CD4-positive, alpha-beta T cell treated with Interleukin-12 subunit alpha and Interleukin-12 subunit beta, for 1 hour (primary cell): ENCODE data around the gene SHCBP1.

Source experiments
- DNase-seq: peaks from one replicate; pipeline ENCODE4 v3.0.0-alpha.2; 2020

SHCBP1 gene

DNA sequence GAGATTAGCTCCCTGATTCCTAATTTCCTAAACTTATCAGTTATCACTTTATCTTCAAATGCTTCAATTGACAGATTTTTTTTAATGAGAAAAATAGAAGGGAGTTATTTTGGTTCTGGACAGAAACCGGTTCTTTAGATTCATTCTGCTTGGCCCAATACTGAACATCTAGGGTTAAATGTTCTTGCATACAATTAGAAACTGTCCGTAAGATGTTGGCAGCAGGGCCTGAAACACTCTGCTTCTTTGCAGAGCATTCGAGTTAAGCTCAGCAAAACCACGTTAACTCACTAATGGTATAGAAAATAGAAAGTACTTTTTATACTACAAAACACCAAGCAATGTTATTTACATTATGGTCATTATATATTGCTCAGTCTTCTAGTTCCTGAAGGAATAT lies 7.2 kb downstream of the SHCBP1 start:
- no peak for DNase-seq

DNA sequence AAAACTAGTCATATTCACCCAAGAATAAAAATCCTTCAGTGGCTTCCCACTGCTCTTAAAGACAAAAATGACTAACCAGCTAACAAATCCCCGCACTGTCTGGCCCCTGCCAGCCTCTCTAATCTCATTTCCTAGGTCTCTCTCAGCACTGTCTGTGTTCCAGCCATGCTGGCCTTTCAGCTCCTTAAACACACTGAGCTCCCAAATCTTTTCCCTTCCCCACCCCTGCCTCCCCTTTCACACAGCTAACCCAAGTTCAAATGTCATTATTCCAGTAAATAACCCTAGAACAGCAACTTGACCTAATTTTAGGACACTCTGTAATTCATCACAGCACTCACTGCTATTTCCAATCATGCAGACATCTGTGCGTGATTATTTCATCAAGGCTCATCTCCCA lies 7.8 kb downstream of the SHCBP1 start:
- DNase-seq, result no peak

DNA sequence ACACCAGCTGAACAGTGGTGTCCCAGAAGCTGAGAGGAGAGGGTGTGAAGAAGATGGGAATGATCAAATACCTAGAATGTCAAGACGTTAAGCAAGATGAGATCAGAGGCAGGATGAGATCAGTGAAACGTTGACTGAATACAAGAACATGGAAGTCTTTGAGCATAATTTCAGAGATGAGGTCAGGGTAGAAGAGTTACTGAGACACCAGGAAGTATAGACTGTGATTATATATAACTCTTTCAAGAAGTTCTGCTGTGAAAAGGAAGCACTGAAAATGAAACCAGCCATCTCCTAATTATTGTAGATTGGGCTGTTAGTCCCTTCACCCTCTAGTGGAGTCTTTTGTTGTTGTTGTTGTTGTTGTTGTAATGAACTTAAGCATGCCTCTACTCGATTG lies 9.1 kb downstream of the SHCBP1 start:
- peak; percentile 13 for DNase-seq

DNA sequence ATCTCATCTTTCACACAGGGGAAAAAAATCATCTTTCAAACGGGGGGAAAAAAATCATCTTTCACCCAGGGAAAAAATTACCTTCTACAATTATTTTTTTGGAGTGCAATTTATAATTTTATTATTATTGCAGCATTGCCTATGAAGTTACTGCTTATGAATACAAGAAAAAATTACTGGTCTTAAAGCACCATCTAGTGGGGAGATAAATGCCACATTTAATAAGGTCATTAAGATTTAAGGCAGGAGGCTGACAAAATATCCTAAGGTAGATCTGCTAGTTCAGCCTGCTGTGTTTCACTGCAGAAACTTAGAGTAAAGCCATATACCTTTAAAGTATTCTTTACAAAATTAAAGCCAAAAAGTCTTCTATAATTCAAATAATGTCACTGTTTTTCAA lies 13.7 kb downstream of the SHCBP1 start:
- DNase-seq, result peak; percentile 57

DNA sequence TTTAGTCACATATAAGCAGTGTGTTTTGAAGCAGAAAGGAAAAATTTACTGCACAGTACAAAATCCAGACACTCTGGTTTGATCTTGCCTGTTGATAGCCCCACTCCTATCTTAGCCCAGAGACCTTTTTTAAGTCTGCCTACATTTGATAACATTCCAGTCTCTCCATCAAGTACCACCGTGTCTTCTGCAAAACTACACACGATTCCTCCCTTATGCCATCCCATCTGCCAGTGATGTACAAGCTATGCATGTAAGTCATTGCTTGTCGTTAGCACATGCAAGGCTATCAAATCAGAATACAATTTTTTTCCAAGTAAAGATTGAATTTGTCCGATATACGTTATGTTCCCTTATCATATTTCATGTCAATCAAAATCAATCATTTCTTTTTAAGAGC lies 14.9 kb downstream of the SHCBP1 start:
- DNase-seq, result no peak

DNA sequence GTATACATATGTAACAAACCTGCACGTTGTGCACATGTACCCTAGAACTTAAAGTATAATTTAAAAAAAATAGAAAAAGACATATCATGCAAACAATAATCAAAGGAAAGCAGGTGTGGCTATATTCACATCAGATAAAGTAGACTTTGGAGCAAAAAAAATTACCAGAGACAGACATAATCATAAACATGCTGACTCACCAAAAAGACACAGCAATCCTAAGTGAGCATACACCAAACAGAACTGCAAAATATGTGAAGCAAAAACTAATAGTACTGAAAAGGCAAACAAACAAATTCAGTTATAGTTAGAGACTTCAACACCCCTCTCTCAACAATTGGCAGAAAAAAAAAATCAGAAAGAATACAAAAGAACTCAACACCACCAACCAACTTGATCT lies 29.9 kb downstream of the SHCBP1 start:
- no peak for DNase-seq

DNA sequence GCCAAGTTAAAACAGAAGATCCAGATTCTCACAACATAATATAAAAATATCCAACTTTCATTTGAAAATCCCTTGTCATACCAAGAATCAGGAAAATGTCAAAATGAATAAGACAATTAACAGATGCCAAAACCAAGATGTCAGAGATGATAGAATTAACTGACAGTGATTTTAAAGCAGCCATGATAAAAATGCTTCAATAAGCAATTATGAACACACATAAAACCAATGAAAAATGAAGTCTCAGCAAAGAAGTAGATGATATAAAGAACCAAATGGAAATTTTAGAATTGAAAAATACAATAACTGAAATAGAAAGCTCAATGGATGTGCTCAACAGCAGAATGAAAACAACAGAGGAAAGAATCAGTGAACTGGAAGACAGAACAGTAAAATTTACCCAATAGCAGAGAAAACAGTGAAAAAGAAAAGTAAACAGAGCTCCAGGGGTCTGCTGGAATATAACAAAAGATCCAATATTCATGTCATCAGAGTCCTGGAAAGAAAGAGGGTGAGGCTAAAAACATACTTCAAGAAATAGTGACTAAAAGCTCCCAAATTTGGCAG lies 35.1 kb downstream of the SHCBP1 start:
- DNase-seq, result no peak

DNA sequence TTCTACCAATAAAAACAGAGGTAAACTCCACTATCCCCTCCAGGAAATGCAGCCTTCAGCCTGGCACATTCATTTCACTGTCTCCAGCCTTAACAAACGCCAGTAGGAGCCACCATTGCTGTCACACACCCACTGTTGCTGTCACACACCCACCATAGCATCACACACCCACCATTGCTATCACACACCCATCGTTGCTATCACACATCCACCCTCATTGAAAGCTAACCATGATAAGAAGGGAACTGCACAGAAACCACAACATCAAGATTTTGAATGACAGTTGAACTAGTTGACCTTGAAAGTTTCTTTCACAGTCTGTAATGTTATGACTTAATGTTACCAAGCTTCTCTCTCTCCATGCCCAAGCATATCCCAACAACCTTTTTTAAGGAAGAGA lies 38.1 kb downstream of the SHCBP1 start:
- peak; percentile 9 for DNase-seq

DNA sequence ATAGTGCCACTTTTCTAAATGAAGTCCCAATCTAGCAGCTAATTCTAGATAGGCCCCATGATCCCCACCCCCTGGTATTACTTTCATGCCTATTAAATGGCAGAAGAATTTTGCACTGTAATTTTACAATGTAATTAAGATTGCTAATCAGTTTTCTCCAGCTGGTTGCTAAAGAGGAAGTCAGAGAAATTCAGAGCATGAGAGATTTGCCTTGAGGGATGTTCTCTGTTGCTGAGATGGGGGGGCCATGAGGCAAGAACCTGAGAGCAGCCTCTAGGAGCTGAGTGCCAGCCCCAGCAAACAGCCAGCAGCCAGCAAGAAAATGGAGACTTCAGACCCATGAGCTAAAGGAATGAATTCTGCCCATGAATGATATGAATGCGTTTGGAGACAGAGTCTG lies 38.9 kb downstream of the SHCBP1 start:
- no peak for DNase-seq

DNA sequence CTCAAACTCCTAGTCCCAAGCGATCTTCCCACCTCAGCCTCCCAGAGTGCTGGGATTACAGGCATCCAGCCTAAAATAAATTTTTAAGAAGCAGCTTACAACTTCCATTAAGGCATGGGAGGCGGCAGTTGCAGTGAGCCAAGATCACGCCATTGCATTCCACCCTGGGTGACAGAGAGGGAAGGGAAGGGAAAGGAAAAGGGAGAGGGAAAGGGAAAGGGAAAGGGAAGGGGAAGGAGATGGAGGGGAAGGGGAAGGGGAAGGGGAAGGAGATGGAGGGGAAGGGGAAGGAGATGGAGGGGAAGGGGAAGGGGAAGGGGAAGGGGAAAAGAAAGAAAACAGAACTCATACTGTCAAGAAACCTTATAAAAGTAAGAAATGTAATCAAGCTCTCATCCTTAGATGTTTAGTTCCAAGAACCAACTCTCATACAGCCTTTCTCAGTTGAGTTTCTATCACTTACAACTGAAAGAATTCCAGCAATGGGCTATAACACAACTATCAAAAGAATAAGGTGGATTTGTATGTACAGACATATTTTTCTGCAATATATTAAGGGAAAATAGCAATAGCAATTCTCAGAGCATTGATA lies 43.1 kb downstream of the SHCBP1 start:
- DNase-seq, result no peak

DNA sequence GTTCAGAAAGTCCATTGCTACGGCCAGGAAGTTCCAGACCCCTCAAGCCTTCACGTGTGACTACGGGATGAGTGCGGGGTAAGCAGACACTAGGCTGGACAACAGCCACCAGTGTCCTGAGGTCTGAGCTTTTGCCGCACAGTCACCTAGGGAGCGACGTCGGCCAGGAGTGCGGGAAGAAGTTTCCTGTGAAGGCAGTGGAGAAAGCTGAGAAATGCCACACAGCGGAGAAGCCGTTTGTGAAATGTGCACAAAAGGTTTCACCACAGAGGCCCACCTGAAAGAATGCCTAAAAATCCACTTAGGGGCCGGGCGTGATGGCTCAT lies 47.4 kb downstream of the SHCBP1 start:
- DNase-seq, result no peak

DNA sequence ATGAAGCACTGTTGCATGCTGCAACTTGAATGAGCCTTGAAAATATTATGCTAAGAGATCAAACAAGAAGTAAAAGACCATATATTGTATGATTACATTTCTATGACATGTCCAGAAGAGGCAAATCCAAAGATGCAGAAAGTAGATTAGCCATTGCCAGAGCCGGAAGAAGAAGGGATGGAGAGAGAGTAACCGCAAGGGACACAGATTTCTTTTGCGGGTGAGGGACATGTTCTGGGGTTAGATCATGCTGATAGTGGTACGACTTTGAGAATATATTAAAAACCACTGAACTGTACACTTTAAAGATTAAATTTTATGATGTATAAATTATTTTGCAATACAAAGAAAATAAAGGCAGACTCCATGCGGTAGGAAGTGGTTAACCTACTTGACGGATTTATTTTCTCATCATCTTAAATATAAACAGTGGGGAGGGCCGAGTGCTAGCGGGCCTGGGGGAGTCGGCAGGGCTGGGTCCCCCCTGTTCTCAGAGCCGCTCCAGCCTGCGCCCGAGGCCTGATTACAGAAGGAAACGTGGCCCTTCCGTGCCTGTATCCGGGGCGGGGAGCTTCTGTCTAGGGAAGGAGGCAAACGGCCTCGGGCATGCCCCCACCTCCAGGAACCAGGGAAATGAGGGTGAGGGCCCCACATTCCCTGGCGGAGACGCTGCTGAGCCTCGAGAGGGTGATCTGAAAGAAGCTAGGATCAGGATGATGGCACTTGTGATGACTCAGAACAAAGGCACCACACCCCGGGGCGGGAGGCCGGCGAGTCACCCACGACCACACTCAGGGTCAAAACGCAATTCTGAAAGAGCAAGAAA lies 48.0 kb downstream of the SHCBP1 start:
- no peak for DNase-seq

DNA sequence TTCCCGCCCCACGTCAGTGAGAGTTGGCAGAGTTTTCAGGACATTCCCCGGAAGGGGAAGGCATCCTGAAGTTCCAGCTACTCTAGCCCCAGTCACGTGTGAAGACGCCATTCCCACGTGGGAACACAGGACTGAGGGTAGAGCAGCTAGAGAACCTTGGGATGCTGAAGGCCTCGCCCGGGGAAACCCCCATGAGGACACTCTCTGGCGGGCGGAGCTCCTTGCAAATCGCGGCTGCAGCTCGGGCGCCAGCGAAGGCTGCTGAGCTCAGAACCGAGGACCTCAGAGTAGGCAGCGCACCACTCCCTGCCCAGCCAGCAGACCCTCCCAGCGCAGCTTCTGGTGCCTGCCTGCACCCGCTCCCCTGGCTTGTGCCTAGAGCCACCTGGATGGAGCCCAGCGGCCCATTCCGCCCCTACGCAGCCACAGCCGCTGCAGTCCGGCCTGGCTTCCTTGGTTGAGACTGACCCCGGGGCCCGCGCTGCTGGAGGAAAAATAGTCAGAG lies 51.9 kb downstream of the SHCBP1 start:
- DNase-seq, result no peak

DNA sequence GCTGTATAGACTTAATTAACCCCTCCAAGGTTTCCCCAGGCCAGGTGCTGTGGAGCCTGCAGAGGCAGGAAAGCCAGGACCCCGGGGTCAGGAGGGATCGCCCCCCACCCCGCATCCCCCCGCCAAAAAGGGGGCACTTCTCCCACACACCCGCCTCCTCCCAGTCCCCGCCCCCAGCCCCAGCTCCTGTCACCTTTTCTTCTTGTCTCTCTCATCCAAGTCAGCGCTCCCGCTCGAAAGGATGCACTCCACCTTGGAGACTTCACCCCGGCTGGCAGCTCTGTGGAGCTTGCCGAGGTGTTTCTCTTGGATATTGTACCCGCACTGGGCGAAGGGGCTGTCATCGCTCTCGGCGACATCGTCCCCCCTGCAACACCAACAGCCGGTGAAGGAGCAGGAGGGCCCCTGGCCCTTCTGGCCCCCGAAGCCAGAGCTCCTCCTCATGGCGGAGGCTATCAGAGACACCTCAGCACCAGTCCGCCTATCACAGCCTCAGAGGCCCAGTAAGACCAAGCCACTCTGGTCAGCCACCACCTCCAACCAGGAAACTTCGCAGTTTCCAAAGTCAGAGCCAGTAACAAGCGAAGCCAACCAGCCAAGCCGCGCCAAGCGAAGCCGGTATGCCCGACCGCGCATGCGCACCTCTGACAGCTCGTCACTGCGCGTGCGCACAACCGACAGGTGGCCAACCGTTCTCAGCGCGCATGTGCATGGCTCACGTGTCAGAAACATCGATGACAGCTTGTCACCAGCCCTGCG lies 52.5 kb downstream of the SHCBP1 start:
- no peak for DNase-seq

DNA sequence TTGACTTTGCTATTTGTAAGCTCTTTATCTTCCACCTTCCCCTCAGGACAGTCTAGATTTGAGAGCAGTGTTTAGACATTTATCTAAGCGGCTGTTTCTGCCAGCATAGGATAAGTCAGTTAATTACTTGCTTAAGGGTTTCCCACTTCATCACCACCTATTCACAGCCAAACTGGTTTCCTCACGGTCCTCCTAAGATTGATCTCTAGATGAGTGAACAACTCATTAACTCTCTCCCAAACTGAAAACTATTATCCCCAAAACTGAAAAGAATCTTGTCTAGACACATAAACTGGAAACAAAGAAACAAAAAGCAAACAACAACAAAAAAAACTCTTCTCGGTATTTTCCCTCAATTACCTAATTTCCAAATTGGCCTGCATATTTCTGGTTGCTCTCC lies 58.2 kb downstream of the SHCBP1 start:
- DNase-seq, result no peak

DNA sequence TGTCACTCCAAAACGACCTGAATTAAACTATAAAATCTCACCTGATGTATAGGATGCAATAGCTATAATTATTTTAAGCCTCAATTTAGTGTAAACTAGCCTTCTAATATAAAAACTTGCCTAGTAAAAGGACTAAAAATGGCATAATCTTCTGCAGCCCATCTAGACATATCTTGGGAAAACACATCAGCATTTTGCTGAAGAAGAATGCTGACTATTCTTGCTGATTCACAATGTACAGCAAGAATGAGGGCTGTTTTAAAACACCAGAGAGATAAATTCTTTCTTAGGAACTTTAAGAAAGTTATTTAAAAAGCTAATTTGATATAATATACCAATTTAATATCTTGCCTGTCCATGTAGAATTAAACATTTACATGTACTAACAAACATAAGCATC lies 63.2 kb downstream of the SHCBP1 start:
- DNase-seq, result no peak

DNA sequence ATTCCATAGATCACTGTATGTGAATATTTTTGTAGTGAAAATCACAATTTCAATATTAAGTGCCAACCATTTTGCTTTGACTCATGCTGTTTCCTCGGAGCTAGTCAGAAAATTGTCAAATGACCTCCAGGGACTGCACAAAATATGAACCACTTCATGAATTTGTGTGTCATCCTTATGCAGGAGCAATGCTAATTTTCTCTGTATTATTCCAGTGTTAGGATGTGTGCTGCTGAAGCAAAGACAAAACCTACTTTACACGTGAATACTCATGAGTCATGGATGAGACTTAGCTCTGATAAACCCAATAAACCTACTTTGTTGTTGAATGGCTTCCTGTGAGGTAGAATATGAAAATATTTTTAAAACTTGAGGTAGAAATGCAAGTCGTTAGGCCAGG lies 65.2 kb downstream of the SHCBP1 start:
- DNase-seq, result no peak

DNA sequence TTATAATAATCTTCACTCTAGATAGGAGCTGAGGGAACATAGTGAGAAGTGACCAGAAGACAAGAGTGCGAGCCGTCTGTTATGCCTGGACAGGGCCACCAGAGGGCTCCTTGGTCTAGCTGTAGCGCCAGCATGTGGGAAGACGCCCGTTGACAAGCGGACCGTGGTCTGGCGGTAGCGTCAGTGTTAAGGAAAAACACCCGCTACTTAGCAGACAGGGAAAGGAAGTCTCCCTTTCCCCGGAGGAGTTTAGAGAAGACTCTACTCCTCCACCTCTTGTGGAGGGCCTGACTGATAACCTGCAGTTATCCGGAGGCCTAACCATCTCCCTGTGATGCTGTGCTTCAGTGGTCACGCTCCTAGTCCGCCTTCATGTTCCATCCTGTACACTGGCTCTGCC lies 66.7 kb downstream of the SHCBP1 start:
- peak; percentile 54 for DNase-seq

DNA sequence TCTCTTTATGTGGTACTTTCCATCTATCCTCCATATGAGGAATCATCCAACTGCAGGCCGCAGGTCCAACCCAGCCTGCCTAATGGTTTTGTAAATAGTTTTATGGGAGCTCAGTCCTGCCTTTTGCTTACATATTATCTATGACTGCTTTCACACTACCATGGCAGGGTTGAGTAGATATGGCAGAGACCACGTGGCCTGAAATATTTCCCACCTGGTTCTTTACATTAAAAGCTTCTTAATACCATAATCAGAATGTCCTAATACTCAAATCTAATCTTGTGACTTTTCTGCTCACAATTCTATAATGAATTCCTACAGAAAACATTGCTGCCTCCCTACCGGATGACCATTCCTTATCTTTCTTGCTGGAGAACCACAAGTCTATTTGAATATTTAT lies 71.7 kb downstream of the SHCBP1 start:
- no peak for DNase-seq
